Testis (tissue), 3 donors: ENCODE measurements around the gene ZFP64. TPM values are rescaled to one million over a fixed set of nuclear protein-coding genes. Genes with fewer than 3 reads are reported as not detected.

Experiments used
- DNase-seq: peaks from one replicate; pipeline ENCODE4 v3.0.0-alpha.2; 2019
- H3K27ac ChIP-seq, 2 donors: fragments of 200-600 bp; sonication (generic); one replicate each; pipeline ENCODE4 v1.5.1; 2019
- H3K27me3 ChIP-seq: fragments of 200-600 bp; sonication (generic); one replicate; pipeline ENCODE4 v1.5.1; 2019
- H3K36me3 ChIP-seq: fragments of 200-600 bp; sonication (generic); one replicate; pipeline ENCODE4 v1.5.1; 2017; ENCODE audit warnings: low read depth; ENCODE audit errors: missing control alignments
- H3K4me1 ChIP-seq: fragments of 200-600 bp; sonication (generic); one replicate; pipeline ENCODE4 v1.5.1; 2019
- H3K4me3 ChIP-seq, 2 donors: fragments of 200-600 bp; sonication (generic); one replicate each; pipeline ENCODE4 v1.5.1; 2017 to 2019
- H3K9me3 ChIP-seq: fragments of 200-600 bp; sonication (generic); one replicate; pipeline ENCODE4 v1.5.1; 2017
- CTCF ChIP-seq, 3 experiments: fragments of 450-650 bp in 2 of 3; fragments of 200-600 bp in 1 of 3; sonication (generic) in 1 of 3; IDR thresholded peaks; one replicate each; pipeline ENCODE4 v1.5.1; 2016 to 2019; ENCODE audit warnings: antibody characterized with exemption in 3 of 3, mild to moderate bottlenecking in 2 of 3, moderate library complexity in 1 of 3
- POLR2A ChIP-seq: fragments of 450-650 bp; IDR thresholded peaks from one replicate; pipeline ENCODE4 v1.6.1; 2017; ENCODE audit warnings: antibody characterized with exemption, mild to moderate bottlenecking, moderate library complexity
- WGBS, 2 donors: methylation state at CpG; one replicate each; pipeline ENCODE4 v1.1.5; 2018; 5-methylcytosine and 5-hydroxymethylcytosine counted together
- intact Hi-C: fragments of 100-400 bp; cut with DNase I; formaldehyde crosslinking; loops from one replicate; pipeline ENCODE4 v1.15.1; 2023; ENCODE audit warnings: low total_unique reads
- polyA plus RNA-seq: library from polyadenylated mRNA; stranded (reverse); fragments of 350-450 nt; fragmentation: Illumina TruSeq; extraction: RNeasy Lipid Tissue Mini Kit (QIAGEN cat#74804); gene quantifications from one replicate; pipeline ENCODE4 v1.2.3, GENCODE V29; 2014; ENCODE audit warnings: low read depth, low replicate concordance; ENCODE audit not compliant: insufficient read depth
- total RNA-seq, 2 donors: library from RNA; depleted of rRNA; stranded (reverse); fragments of >200 nt; gene quantifications; one replicate each; pipeline ENCODE4 v1.2.3, GENCODE V29; 2016

Gene ZFP64
- total and polyA plus RNA-seq, 3 donors from 2014 or later = 16.4 to 33.6 (median 24.8) TPM

GRCh38 chr20:52102559-52102958 lies 89.0 kb downstream of the ZFP64 start:
- no peak overlapping the region for H3K27ac ChIP-seq
- H3K9me3 ChIP-seq = no peaks in the 10 kb centered on the region
- H3K4me3 ChIP-seq = no peak overlapping the region
- no peak for DNase-seq
- intact Hi-C loops = no loop called here
- no peaks in the 10 kb centered on the region for H3K36me3 ChIP-seq
- H3K27me3 ChIP-seq = no peaks in the 10 kb centered on the region
- H3K4me1 ChIP-seq = peaks cover 11% of the 10 kb centered on the region
- TF ChIP-seq CTCF (IDR thresholded peaks at IDR 0.05) (no peak), POLR2A (no peak)
- WGBS, 2 donors = 66 to 85% methylated on average over 4 of the region's 4 CpGs

GRCh38 chr20:52102126-52102525 lies 89.5 kb downstream of the ZFP64 start:
- no peaks in the 10 kb centered on the region for H3K27me3 ChIP-seq
- no peaks in the 10 kb centered on the region for H3K9me3 ChIP-seq
- H3K36me3 ChIP-seq = no peaks in the 10 kb centered on the region
- H3K27ac ChIP-seq = no peak overlapping the region
- no peak for TF ChIP-seq CTCF (IDR thresholded peaks at IDR 0.05)
- no peak for TF ChIP-seq POLR2A
- H3K4me3 ChIP-seq = no peak overlapping the region
- 58 to 89% methylated on average over 4 of the region's 4 CpGs for WGBS, 2 donors
- peaks cover 11% of the 10 kb centered on the region for H3K4me1 ChIP-seq
- intact Hi-C loops = no loop called here
- no peak for DNase-seq
